Endothelial cell of umbilical vein (primary cell): ENCODE results near the gene LRP1B.

ENCODE experiments used
- CTCF ChIP-seq, 2 donors: IDR thresholded peaks; 1 replicate in 1 of 2; 2 replicates in 1 of 2; pipeline ENCODE4 v1.5.1; 2011; ENCODE audit warnings: low read length in 2 of 2, mild to moderate bottlenecking in 2 of 2, moderate library complexity in 2 of 2, control low read depth in 1 of 2, inconsistent platforms in 1 of 2, low read depth in 1 of 2; ENCODE audit not compliant: insufficient read depth in 1 of 2; ENCODE audit errors: extremely low read depth in 1 of 2
- EZH2 ChIP-seq: IDR thresholded peaks from 2 replicates; pipeline ENCODE4 v1.6.1; 2012; ENCODE audit warnings: borderline replicate concordance, low read depth, mild to moderate bottlenecking, moderate library complexity, low read length, inconsistent platforms; ENCODE audit not compliant: severe bottlenecking
- FOS ChIP-seq: IDR thresholded peaks from 2 replicates; pipeline ENCODE4 v1.6.1; 2011; ENCODE audit warnings: mild to moderate bottlenecking, low read length, moderate library complexity, borderline replicate concordance; ENCODE audit not compliant: insufficient read depth
- GATA2 ChIP-seq: IDR thresholded peaks from 2 replicates; pipeline ENCODE4 v1.7.0; 2011; ENCODE audit warnings: low read depth, mild to moderate bottlenecking, moderate library complexity, mixed read lengths, low read length; ENCODE audit not compliant: insufficient read length, insufficient read depth
- MAX ChIP-seq: IDR thresholded peaks from 2 replicates; pipeline ENCODE4 v1.6.1; 2011; ENCODE audit not compliant: insufficient read depth, insufficient read length
- POLR2A ChIP-seq: IDR thresholded peaks from 2 replicates; pipeline ENCODE4 v1.6.1; 2012; ENCODE audit warnings: low read depth, mild to moderate bottlenecking, control low read depth, low read length
- POLR2AphosphoS5 ChIP-seq: IDR thresholded peaks from 2 replicates; pipeline ENCODE4 v1.6.1; 2012; ENCODE audit warnings: low read depth, mild to moderate bottlenecking, control low read depth, low read length, moderate library complexity; ENCODE audit not compliant: insufficient read depth

- TF ChIP-seq GATA2, result no peak
- TF ChIP-seq EZH2, result no peak
- no peak for TF ChIP-seq CTCF (IDR thresholded peaks at IDR 0.05; ENCODE audit: extremely low read depth in 1 of 2, insufficient read depth in 1 of 2, low read depth in 1 of 2, low read length in 2 of 2)
- TF ChIP-seq POLR2A, result no peak
- no peak for TF ChIP-seq MAX
- TF ChIP-seq POLR2AphosphoS5, result no peak
- TF ChIP-seq FOS, result no peak
Measured at GRCh38 chr2:140604096-140604495, 1526.7 kb downstream of the LRP1B start.
